Measurements from ENCODE around the gene MRTFA.

- no peak for TF ChIP-seq POLR2A (IDR thresholded peaks at IDR 0.05)
- TF ChIP-seq, protein P1, sequence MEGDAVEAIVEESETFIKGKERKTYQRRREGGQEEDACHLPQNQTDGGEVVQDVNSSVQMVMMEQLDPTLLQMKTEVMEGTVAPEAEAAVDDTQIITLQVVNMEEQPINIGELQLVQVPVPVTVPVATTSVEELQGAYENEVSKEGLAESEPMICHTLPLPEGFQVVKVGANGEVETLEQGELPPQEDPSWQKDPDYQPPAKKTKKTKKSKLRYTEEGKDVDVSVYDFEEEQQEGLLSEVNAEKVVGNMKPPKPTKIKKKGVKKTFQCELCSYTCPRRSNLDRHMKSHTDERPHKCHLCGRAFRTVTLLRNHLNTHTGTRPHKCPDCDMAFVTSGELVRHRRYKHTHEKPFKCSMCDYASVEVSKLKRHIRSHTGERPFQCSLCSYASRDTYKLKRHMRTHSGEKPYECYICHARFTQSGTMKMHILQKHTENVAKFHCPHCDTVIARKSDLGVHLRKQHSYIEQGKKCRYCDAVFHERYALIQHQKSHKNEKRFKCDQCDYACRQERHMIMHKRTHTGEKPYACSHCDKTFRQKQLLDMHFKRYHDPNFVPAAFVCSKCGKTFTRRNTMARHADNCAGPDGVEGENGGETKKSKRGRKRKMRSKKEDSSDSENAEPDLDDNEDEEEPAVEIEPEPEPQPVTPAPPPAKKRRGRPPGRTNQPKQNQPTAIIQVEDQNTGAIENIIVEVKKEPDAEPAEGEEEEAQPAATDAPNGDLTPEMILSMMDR (IDR thresholded peaks at IDR 0.05), result no peak
These were observed 203.0 kb downstream of the MRTFA start for GRCh38 chr22:40433416-40434090.
